Medulla oblongata (tissue), 1 donor: Measurements from ENCODE around the gene THADA.

Experiments used
- DNase-seq: peaks from one replicate; pipeline ENCODE4 v3.0.0-alpha.2; 2015; ENCODE audit errors: extremely low spot score

Gene THADA

GRCh38 chr2:43509886-43510285 lies 86.0 kb downstream of the THADA start:
- DNase-seq: no peak

GRCh38 chr2:43508209-43508608 lies 87.6 kb downstream of the THADA start:
- no peak for DNase-seq

- no peak for DNase-seq
These were observed 88.7 kb downstream of the THADA start for GRCh38 chr2:43507137-43507536.

- no peak for DNase-seq
These were observed 100.1 kb downstream of the THADA start for GRCh38 chr2:43495727-43496126.

- no peak for DNase-seq
These were observed 101.9 kb downstream of the THADA start for GRCh38 chr2:43493954-43494353.

- no peak for DNase-seq
These were observed 104.7 kb downstream of the THADA start for GRCh38 chr2:43491065-43491639.

GRCh38 chr2:43490252-43490786 lies 105.5 kb downstream of the THADA start:
- DNase-seq: peak; percentile 30

- DNase-seq: no peak
These were observed 107.1 kb downstream of the THADA start for GRCh38 chr2:43488737-43489136.

GRCh38 chr2:43486603-43487002 lies 109.2 kb downstream of the THADA start:
- DNase-seq: peak; percentile 66

GRCh38 chr2:43484323-43484930 lies 111.4 kb downstream of the THADA start:
- peak; percentile 91 for DNase-seq

GRCh38 chr2:43482961-43483360 lies 112.9 kb downstream of the THADA start:
- peak; percentile 31 for DNase-seq

- DNase-seq: no peak
These were observed 113.8 kb downstream of the THADA start for GRCh38 chr2:43481927-43482542.

- DNase-seq: no peak
These were observed 115.0 kb downstream of the THADA start for GRCh38 chr2:43480874-43481273.

- no peak for DNase-seq
These were observed 117.3 kb downstream of the THADA start for GRCh38 chr2:43478412-43479086.

- DNase-seq: no peak
These were observed 119.9 kb downstream of the THADA start for GRCh38 chr2:43475922-43476321.

GRCh38 chr2:43475137-43475846 lies 120.5 kb downstream of the THADA start:
- no peak for DNase-seq

GRCh38 chr2:43474273-43474672 lies 121.6 kb downstream of the THADA start:
- no peak for DNase-seq

GRCh38 chr2:43473767-43474166 lies 122.1 kb downstream of the THADA start:
- DNase-seq: no peak

- DNase-seq: no peak
These were observed 123.2 kb downstream of the THADA start for GRCh38 chr2:43472527-43473194.

- DNase-seq: no peak
These were observed 126.1 kb downstream of the THADA start for GRCh38 chr2:43469713-43470112.

- DNase-seq: no peak
These were observed 126.7 kb downstream of the THADA start for GRCh38 chr2:43469094-43469493.
